Endothelial cell (in vitro differentiated cells): Measurements from ENCODE around the gene SCP2. TPM values are rescaled to one million over a fixed set of nuclear protein-coding genes. Genes with fewer than 3 reads are reported as not detected.

Experiments used
- DNase-seq: peaks from one replicate; pipeline ENCODE4 v3.0.0; 2021; ENCODE audit warnings: low spot score
- H3K27ac Mint-ChIP-seq: one replicate; pipeline ENCODE4 v1.8.0; 2021; ENCODE audit warnings: mixed read lengths, inconsistent platforms; ENCODE audit not compliant: unreplicated experiment
- H3K27me3 Mint-ChIP-seq: one replicate; pipeline ENCODE4 v1.8.0; 2021; ENCODE audit warnings: mild to moderate bottlenecking, moderate library complexity, mixed read lengths, inconsistent platforms; ENCODE audit not compliant: unreplicated experiment
- H3K36me3 Mint-ChIP-seq: one replicate; pipeline ENCODE4 v1.8.0; 2021; ENCODE audit warnings: mild to moderate bottlenecking, low read depth, mixed read lengths, inconsistent platforms; ENCODE audit not compliant: unreplicated experiment
- H3K4me1 Mint-ChIP-seq: one replicate; pipeline ENCODE4 v1.8.0; 2021; ENCODE audit warnings: mild to moderate bottlenecking, mixed read lengths, inconsistent platforms; ENCODE audit not compliant: unreplicated experiment
- H3K4me3 Mint-ChIP-seq: one replicate; pipeline ENCODE4 v1.8.0; 2021; ENCODE audit warnings: mild to moderate bottlenecking, mixed read lengths, inconsistent platforms; ENCODE audit not compliant: unreplicated experiment
- H3K9me3 Mint-ChIP-seq: one replicate; pipeline ENCODE4 v1.8.0; 2021; ENCODE audit warnings: mixed read lengths, inconsistent platforms; ENCODE audit not compliant: unreplicated experiment
- total RNA-seq: library from RNA; stranded (reverse); fragmentation: NEBNext Ultra II Directional; extraction: Animal tissue kit (Norgen Biotek cat#: 25700); gene quantifications from one replicate; pipeline ENCODE4 v1.2.1, GENCODE V29; 2021; ENCODE audit not compliant: unreplicated experiment
- TF ChIP-seq, protein P1 (sequence below): fragments of 200-600 bp; sonication (generic); IDR thresholded peaks from one replicate; pipeline ENCODE4 v1.5.0; 2021; ENCODE audit warnings: antibody characterized with exemption; ENCODE audit not compliant: unreplicated experiment

The SCP2 gene
- total RNA-seq, 1 donor from 2014 or later: 93.2 TPM

DNA sequence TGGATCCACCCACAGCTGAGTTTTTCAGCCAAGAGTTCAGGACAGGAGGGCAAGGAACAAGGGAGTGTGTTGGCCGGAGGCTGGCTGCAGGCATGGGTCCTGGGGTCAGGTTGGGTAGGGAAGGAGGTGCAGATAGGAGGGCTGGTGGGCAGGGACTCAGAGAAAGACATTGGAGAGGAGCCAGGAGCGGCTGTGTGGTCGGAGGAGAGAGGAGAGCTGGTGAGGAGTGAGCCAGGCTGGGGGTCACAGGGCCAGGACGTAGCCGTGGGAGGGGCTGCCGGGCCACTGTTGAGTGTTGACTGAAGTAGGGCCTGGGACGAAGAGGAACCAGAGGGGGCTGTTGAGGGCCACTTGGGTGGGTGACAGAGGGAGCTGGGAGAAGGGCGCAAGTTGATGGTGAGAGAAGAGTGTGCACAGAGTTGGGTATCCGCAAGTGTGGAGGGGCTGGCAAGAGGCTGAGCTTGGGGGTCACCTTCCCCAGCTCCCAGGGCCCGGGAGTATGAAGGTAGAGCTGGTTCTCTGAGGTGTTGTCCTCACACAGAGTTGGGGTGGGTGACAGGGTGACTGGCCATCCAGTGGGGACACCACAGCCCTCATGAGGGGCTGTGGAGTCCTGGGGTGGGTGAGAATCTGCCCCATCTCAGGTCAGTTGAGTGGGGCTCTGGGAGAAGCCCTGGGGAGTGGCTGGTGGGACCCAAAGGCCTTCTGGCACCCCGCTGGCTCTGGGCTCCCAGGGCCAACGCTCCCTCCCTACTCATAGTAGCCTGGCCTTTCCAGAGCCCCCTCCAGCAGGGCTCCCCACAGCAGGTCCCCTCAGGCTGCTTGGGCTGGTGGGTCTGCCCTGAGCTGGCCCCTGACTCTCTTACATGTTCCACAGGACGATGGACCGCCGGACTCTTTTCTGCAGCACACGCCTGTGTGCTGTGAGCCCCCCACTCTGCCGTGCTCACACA lies 156.8 kb downstream of the SCP2 start:
- H3K27ac Mint-ChIP-seq: peak overlapping the region; percentile 70
- H3K9me3 Mint-ChIP-seq: no peaks in the 10 kb centered on the region
- no peak for DNase-seq
- no peak overlapping the region for H3K4me3 Mint-ChIP-seq
- H3K27me3 Mint-ChIP-seq: peaks cover 6% of the 10 kb centered on the region
- TF ChIP-seq, protein P1, sequence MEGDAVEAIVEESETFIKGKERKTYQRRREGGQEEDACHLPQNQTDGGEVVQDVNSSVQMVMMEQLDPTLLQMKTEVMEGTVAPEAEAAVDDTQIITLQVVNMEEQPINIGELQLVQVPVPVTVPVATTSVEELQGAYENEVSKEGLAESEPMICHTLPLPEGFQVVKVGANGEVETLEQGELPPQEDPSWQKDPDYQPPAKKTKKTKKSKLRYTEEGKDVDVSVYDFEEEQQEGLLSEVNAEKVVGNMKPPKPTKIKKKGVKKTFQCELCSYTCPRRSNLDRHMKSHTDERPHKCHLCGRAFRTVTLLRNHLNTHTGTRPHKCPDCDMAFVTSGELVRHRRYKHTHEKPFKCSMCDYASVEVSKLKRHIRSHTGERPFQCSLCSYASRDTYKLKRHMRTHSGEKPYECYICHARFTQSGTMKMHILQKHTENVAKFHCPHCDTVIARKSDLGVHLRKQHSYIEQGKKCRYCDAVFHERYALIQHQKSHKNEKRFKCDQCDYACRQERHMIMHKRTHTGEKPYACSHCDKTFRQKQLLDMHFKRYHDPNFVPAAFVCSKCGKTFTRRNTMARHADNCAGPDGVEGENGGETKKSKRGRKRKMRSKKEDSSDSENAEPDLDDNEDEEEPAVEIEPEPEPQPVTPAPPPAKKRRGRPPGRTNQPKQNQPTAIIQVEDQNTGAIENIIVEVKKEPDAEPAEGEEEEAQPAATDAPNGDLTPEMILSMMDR: no peak
- H3K4me1 Mint-ChIP-seq: peaks cover 17% of the 10 kb centered on the region
- no peaks in the 10 kb centered on the region for H3K36me3 Mint-ChIP-seq

DNA sequence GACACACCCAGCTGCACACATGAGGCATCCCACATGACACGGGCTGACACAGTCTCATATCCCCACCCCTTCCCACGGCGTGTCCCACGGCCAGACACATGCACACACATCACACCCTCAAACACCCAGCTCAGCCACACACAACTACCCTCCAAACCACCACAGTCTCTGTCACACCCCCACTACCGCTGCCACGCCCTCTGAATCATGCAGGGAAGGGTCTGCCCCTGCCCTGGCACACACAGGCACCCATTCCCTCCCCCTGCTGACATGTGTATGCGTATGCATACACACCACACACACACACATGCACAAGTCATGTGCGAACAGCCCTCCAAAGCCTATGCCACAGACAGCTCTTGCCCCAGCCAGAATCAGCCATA lies 157.5 kb downstream of the SCP2 start:
- Mint-ChIP-seq H3K27ac (no peak overlapping the region), H3K27me3 (peaks cover 3% of the 10 kb centered on the region), H3K9me3 (no peaks in the 10 kb centered on the region), H3K4me3 (no peak overlapping the region), H3K36me3 (no peaks in the 10 kb centered on the region), H3K4me1 (peaks cover 17% of the 10 kb centered on the region)
- no peak for DNase-seq
- TF ChIP-seq, protein P1: no peak

DNA sequence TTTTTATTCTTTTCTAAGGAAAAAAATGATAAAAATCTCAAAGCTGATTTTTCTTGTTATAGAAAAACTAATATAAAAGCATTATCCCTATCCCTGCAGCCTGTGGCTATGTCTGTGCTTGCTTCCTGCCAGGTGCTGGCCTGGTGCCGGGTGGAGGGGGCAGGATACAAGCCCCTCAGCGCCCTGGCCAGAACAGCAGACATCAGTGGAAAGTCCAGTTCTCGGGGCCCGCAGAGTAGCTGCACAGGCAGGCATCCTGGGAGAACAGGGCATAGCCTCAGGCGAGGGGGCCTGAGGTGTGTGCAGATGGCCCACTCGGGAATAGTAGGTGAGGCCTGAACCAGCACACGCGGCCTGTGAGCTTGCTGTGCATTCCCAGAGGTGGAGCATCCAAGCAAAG lies 158.3 kb downstream of the SCP2 start:
- no peak overlapping the region for H3K4me3 Mint-ChIP-seq
- no peak for DNase-seq
- H3K36me3 Mint-ChIP-seq: no peaks in the 10 kb centered on the region
- peaks cover 3% of the 10 kb centered on the region for H3K27me3 Mint-ChIP-seq
- H3K4me1 Mint-ChIP-seq: peaks cover 17% of the 10 kb centered on the region
- no peaks in the 10 kb centered on the region for H3K9me3 Mint-ChIP-seq
- TF ChIP-seq, protein P1: no peak
- H3K27ac Mint-ChIP-seq: no peak overlapping the region

DNA sequence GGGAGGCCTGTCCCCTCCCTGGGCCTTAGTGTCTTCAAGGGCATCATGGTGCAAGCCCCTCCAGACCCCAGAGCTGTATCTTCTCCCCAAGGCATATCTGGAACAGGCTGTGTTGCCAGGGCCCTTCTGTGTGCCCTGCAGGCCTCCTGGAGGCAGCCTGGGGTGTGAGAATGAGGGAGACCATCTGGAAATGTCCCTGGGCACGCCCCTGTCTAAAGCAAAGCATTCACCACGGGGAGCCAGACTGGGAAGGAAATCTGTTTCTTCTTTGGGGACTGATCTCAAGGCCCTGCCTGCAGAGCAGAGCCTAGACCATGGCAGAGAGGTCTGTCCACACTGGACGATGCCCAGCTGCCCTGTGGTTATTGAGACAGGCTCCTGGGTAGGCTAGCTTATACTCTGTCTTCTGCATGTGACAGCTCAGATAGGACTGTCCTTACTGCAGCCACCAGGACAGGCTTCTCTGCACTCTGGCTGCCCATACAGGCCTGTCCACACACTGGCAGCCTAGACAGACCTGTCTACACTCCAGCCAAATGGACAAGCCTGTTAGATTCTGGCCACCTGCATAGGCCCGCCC lies 159.5 kb downstream of the SCP2 start:
- Mint-ChIP-seq H3K36me3 (no peaks in the 10 kb centered on the region), H3K4me3 (no peak overlapping the region), H3K27ac (no peak overlapping the region), H3K4me1 (peaks cover 17% of the 10 kb centered on the region), H3K9me3 (no peaks in the 10 kb centered on the region), H3K27me3 (peaks cover 3% of the 10 kb centered on the region)
- TF ChIP-seq, protein P1: no peak
- DNase-seq: no peak
